Glomerular visceral epithelial cell (primary cell): ENCODE measurements around the gene NFATC3.

Experiments
- DNase-seq: peaks from one replicate; pipeline ENCODE4 v3.0.0-alpha.2; 2016; ENCODE audit errors: extremely low spot score

Gene NFATC3

GRCh38 chr16:68186877-68187276 lies 101.7 kb downstream of the NFATC3 start:
- no peak for DNase-seq

- DNase-seq, result no peak
These were observed 102.3 kb downstream of the NFATC3 start for GRCh38 chr16:68187505-68187904.

- no peak for DNase-seq
These were observed 103.0 kb downstream of the NFATC3 start for GRCh38 chr16:68188170-68188569.

GRCh38 chr16:68190081-68190480 lies 104.9 kb downstream of the NFATC3 start:
- DNase-seq, result no peak

GRCh38 chr16:68190736-68191510 lies 105.8 kb downstream of the NFATC3 start:
- no peak for DNase-seq

- DNase-seq, result no peak
These were observed 109.1 kb downstream of the NFATC3 start for GRCh38 chr16:68194251-68194650.

GRCh38 chr16:68197250-68197649 lies 112.1 kb downstream of the NFATC3 start:
- peak; percentile 71 for DNase-seq

- peak; percentile 17 for DNase-seq
These were observed 115.1 kb downstream of the NFATC3 start for GRCh38 chr16:68200088-68200783.

- no peak for DNase-seq
These were observed 116.9 kb downstream of the NFATC3 start for GRCh38 chr16:68202091-68202519.

GRCh38 chr16:68206245-68206644 lies 121.1 kb downstream of the NFATC3 start:
- DNase-seq, result no peak

- DNase-seq, result no peak
These were observed 129.6 kb downstream of the NFATC3 start for GRCh38 chr16:68214726-68215125.

- DNase-seq, result no peak
These were observed 130.1 kb downstream of the NFATC3 start for GRCh38 chr16:68215302-68215701.

GRCh38 chr16:68216240-68216639 lies 131.1 kb downstream of the NFATC3 start:
- no peak for DNase-seq

GRCh38 chr16:68217506-68217905 lies 132.3 kb downstream of the NFATC3 start:
- no peak for DNase-seq

GRCh38 chr16:68219725-68220351 lies 134.7 kb downstream of the NFATC3 start:
- DNase-seq, result no peak

GRCh38 chr16:68223072-68223471 lies 137.9 kb downstream of the NFATC3 start:
- DNase-seq, result no peak

GRCh38 chr16:68226116-68226515 lies 140.9 kb downstream of the NFATC3 start:
- DNase-seq, result no peak

- no peak for DNase-seq
These were observed 142.1 kb downstream of the NFATC3 start for GRCh38 chr16:68227183-68227793.

- DNase-seq, result no peak
These were observed 142.8 kb downstream of the NFATC3 start for GRCh38 chr16:68227850-68228553.

GRCh38 chr16:68228652-68229051 lies 143.5 kb downstream of the NFATC3 start:
- no peak for DNase-seq

- peak; percentile 61 for DNase-seq
These were observed 144.4 kb downstream of the NFATC3 start for GRCh38 chr16:68229431-68230175.
